GM15510 (cell line): ENCODE results near the gene GSAP.

Experiments used
- POLR2A ChIP-seq: IDR thresholded peaks from 3 replicates; pipeline ENCODE4 v1.6.1; 2011; ENCODE audit warnings: borderline replicate concordance; ENCODE audit not compliant: insufficient read length; ENCODE audit errors: extremely low read depth

Gene GSAP

DNA sequence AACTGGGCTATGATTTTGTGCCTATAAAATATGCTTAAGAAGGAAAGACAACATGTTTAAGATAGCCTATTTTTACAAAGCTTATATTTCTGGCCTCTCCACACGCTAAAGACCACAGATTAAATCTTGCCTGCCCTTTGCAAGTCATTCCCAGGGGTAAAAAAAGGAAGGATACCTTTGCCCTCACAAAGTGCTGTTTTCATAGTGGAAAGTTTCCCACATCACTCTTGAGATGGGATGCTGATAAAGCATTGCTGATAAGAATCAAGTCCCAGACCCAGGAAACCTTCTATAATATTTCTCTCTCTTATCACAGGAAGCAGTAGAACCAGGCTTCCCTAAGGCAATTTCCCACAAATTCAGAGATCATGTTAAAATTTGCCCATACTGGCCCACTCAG lies 56.5 kb downstream of the GSAP start:
- TF ChIP-seq POLR2A, result no peak

- TF ChIP-seq POLR2A, result no peak
Measured at GRCh38 chr7:77354914-77355313, 61.2 kb downstream of the GSAP start.

- no peak for TF ChIP-seq POLR2A
Measured at GRCh38 chr7:77354484-77354883, 61.7 kb downstream of the GSAP start.

- TF ChIP-seq POLR2A, result no peak
Measured at GRCh38 chr7:77353911-77354310, 62.2 kb downstream of the GSAP start.

GRCh38 chr7:77353407-77353721 lies 62.8 kb downstream of the GSAP start:
- no peak for TF ChIP-seq POLR2A

DNA sequence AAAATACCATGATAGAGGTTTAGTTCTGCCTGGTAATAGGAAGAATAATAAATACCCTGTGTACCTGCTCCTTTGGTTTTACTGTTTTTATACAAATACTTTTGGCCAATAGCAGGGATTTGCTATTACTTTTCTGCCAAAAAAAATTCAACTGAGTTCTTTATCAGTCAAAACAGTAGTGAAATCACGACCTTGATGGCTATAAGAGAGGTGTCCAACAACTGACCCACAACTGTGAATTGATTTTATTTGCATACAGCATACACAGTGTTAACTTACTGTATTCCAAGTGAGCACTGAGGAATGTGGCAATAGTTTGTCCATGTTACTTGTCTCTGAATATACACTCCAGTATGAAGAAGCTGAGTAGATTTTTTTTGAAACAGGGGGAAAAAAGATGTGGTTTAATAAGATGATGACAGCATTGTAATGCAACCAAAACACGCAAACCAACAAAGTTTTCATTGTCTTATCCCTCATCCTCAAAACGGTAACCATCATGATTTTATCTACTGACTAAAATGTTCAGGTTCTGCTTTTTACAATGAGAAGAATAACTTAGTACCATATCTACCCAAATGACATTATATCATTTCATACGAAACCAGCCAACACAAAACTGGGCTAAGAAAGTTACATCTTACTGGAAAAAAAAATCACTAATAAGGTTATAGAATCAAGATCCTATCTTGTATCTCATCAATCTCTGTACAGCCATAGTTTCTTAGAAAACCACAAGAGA lies 63.3 kb downstream of the GSAP start:
- no peak for TF ChIP-seq POLR2A

DNA sequence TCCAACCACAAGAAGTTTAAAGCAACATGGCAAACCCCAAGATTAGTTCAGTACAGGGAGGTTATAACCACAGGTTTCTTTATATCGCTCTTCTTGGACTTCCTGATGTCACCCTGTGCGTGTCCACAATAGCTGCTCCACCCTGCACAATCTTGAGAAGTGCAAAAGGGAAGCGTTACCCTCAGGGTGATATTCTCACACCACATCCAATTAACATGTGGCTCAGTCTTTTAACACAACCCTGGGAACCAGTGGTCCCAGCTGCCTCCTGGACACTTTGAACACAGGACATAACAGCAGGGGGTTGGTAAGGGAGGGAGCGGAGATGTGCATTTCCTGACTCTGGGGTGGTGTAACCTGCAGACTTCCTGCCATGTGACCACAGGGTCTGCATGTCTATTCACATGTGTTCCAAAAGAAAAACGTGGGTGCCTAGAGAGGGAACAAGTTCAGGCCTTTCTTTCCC lies 64.6 kb downstream of the GSAP start:
- TF ChIP-seq POLR2A, result no peak

GRCh38 chr7:77349141-77349540 lies 67.0 kb downstream of the GSAP start:
- TF ChIP-seq POLR2A, result no peak

DNA sequence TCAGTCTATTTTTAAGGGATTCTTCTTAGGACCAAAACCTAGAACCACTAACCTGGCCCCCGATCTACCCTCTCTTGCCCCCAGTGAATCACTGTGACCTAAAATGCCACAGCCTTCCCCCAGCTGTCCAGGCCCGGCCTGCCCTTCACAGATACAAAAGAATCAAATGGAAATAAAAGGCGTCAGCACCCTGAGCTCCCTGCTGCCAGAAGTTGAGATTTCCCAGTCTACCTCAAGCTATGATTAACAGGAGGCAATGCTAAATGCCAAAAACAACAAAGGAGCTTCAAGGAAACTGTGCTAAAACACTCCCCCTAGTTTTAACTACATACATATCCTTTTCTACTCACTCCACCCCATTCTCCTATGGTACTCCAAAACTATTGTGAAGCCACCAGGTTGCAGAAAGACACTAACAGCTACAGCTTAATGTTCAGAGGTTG lies 67.8 kb downstream of the GSAP start:
- no peak for TF ChIP-seq POLR2A

DNA sequence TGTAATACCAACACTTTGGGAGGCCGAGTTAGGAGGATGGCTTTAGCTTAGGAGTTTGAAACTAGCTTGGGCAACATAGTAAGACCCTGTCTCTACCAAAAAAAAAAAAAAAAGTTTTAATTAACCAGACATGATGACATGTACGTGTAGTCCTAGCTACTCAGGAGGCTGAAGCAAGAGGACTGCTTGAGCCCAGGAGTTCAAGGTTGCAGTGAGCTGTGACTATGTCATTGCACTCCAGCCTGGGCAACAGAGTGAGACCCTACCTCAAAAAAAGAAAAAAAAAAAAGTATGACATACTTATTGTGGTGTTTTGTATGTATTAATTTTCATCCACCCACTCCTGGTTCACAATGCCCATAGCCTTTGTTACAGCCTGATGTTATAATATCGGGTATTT lies 69.7 kb downstream of the GSAP start:
- no peak for TF ChIP-seq POLR2A

DNA sequence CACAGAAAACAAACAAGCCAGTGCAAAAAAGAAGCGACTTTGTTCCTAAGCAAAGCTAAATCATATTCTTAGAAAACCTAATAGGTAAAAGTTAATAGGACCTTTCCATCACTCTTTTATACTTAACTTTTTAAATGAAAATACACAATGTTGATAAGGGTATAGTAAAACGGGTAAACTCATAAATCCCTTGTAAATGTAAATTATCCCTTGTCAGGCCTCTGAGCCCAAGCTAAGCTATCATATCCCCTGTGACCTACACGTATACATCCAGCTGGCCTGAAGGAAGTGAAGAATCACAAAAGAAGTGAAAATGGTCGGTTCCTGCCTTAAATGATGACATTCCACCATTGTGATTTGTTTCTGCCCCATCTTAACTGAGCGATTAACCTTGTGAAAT lies 76.4 kb downstream of the GSAP start:
- no peak for TF ChIP-seq POLR2A

DNA sequence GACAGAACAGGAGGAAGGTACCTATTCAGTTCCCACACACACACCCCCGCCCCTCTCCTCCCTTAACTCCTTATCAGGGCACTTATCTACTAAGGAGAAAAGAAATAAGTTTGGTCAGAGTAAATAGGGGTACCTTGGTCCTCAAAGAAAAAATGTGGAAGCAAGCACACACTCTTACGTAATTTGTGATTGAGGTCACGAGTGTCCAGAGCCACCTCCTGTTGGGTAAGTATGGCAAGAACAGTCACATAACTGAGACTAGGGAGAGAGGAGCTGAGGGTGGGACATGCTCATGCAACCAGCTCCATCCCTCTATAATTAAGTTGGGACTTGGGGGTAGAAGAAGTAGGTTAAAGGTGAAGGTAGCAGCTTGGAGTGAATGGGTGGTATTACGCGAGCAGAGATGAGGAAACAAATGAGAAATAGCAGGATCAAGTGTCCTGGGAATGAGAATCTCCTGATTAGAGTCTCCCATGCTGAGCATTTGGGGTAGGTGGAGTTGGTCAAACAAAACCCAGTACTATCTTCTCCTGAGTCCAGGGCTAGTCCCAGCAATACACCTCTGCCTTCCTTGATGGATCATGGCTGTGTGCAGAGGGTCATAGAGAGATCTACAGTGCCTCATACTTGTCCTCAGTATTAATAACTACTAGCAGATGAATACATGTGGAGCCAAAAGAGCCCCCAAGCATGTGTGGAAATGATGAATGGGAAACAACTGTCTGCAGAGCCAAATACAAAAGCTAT lies 77.1 kb downstream of the GSAP start:
- TF ChIP-seq POLR2A, result no peak

- no peak for TF ChIP-seq POLR2A
Measured at GRCh38 chr7:77338260-77338659, 77.9 kb downstream of the GSAP start.

DNA sequence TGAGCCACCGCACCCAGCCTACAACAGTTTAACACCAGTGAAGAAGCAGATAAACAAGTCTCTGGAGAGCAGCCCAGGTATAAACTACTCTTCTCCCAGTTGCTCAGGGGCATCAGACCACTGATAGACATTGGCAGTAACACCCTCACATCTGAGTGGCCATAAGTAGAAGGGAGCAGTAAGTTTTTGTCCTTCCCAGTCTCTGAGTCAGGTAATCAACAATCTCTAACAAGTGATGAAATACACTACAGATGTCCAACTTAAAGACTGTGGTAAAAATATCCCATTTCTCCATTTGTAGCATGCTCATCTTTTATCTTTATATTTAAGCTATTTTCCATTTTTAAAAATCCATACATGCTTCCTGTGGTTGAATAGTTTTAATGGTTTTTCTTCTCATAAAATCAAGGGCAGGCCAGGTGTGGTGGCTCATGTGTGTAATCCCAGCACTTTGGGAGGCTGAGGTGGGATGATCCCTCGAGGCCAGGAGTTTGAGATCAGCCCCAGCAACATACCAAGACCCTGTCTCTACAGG lies 78.6 kb downstream of the GSAP start:
- no peak for TF ChIP-seq POLR2A

GRCh38 chr7:77335581-77335980 lies 80.6 kb downstream of the GSAP start:
- no peak for TF ChIP-seq POLR2A
